DND-41 (cell line): ENCODE measurements around the gene SOX6.

ENCODE experiments used
- EZH2 ChIP-seq: IDR thresholded peaks from 3 replicates; pipeline ENCODE4 v1.6.1; 2012; ENCODE audit warnings: borderline replicate concordance, low read depth, mild to moderate bottlenecking, moderate library complexity, low read length, inconsistent platforms; ENCODE audit not compliant: severe bottlenecking
- TF ChIP-seq, protein P1 (sequence below): IDR thresholded peaks from 2 replicates; pipeline ENCODE4 v1.5.1; 2012; ENCODE audit warnings: borderline replicate concordance, low read length, moderate library complexity, mild to moderate bottlenecking; ENCODE audit not compliant: poor library complexity, severe bottlenecking; ENCODE audit errors: extremely low read depth

DNA sequence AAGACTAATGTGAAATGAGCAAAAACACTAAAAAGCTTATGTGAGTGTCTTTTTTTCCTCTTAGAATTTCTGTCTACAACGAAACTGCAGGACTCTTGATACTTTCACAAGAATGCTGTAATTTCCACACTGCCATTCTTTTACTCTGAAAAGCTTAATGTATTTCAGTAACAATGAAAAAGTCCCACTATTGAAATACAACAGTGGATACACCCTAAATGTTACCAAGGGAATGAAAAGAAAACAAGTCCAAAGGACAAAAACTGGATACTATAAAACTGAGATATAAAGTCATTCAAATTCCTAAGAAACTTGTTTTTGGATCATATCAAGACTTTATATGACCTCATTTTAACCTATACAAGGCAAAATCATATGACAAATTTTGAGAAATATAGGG, 77.4 kb downstream of the SOX6 start:
- TF ChIP-seq, protein P1, sequence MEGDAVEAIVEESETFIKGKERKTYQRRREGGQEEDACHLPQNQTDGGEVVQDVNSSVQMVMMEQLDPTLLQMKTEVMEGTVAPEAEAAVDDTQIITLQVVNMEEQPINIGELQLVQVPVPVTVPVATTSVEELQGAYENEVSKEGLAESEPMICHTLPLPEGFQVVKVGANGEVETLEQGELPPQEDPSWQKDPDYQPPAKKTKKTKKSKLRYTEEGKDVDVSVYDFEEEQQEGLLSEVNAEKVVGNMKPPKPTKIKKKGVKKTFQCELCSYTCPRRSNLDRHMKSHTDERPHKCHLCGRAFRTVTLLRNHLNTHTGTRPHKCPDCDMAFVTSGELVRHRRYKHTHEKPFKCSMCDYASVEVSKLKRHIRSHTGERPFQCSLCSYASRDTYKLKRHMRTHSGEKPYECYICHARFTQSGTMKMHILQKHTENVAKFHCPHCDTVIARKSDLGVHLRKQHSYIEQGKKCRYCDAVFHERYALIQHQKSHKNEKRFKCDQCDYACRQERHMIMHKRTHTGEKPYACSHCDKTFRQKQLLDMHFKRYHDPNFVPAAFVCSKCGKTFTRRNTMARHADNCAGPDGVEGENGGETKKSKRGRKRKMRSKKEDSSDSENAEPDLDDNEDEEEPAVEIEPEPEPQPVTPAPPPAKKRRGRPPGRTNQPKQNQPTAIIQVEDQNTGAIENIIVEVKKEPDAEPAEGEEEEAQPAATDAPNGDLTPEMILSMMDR = no peak
- no peak for TF ChIP-seq EZH2
